CD4-positive, alpha-beta memory T cell (primary cell): ENCODE data around the gene MACROD2. TPM values are rescaled to one million over a fixed set of nuclear protein-coding genes. Genes with fewer than 3 reads are reported as not detected.

Source experiments
- CTCF ChIA-PET: fragments of 350-600 bp; sonication (Branson Sonifier 250); formaldehyde crosslinking; loops from one replicate; lab custom pipeline; 2021; ENCODE audit warnings: inconsistent platforms; ENCODE audit not compliant: partially characterized antibody; lab: Charles Lee
- POLR2A ChIA-PET: fragments of 350-600 bp; sonication (Branson Sonifier 250); formaldehyde crosslinking; loops from one replicate; lab custom pipeline; 2021; ENCODE audit not compliant: partially characterized antibody; lab: Charles Lee
- DNase-seq, 5 donors: peaks; one replicate each; pipeline versions ENCODE4 v3.0.0 to v3.0.0-alpha.2; 2020 to 2022; ENCODE audit warnings: mixed read lengths in 1 of 5
- H3K27ac ChIP-seq: one replicate; pipeline ENCODE4 v1.7.0; 2013; ENCODE audit warnings: low read depth, low read length
- H3K27me3 ChIP-seq: 2 replicates; pipeline ENCODE4 v1.7.0; 2013; ENCODE audit warnings: mild to moderate bottlenecking, low read length, moderate library complexity; ENCODE audit not compliant: insufficient read depth
- H3K36me3 ChIP-seq: 2 replicates; pipeline ENCODE4 v1.7.0; 2013; ENCODE audit warnings: mild to moderate bottlenecking, low read length, moderate library complexity; ENCODE audit not compliant: insufficient read depth
- H3K4me1 ChIP-seq: 2 replicates; pipeline ENCODE4 v1.7.0; 2013; ENCODE audit warnings: mild to moderate bottlenecking, low read length, moderate library complexity; ENCODE audit not compliant: insufficient read depth
- H3K4me3 ChIP-seq, 2 donors: one replicate each; pipeline ENCODE4 v1.7.0; 2013; ENCODE audit warnings: low read length in 2 of 2, mild to moderate bottlenecking in 1 of 2
- H3K9me3 ChIP-seq, 2 donors: one replicate each; pipeline ENCODE4 v1.7.0; 2013; ENCODE audit warnings: low read length in 2 of 2, control low read depth in 1 of 2; ENCODE audit not compliant: control insufficient read depth in 1 of 2
- H3K27ac Mint-ChIP-seq, 7 donors: one replicate each; pipeline ENCODE4 v1.8.0; 2020 to 2021; ENCODE audit warnings: mixed read lengths in 7 of 7, mild to moderate bottlenecking in 6 of 7, inconsistent platforms in 3 of 7, moderate library complexity in 3 of 7
- H3K27me3 Mint-ChIP-seq, 2 donors: one replicate each; pipeline ENCODE4 v1.8.0; 2020 to 2021; ENCODE audit warnings: mixed read lengths in 2 of 2
- H3K36me3 Mint-ChIP-seq, 2 donors: one replicate each; pipeline ENCODE4 v1.8.0; 2020 to 2021; ENCODE audit warnings: mixed read lengths in 2 of 2, inconsistent platforms in 1 of 2, mild to moderate bottlenecking in 1 of 2
- H3K4me1 Mint-ChIP-seq, 4 donors: one replicate each; pipeline ENCODE4 v1.8.0; 2020 to 2021; ENCODE audit warnings: mixed read lengths in 4 of 4, mild to moderate bottlenecking in 1 of 4
- H3K4me3 Mint-ChIP-seq, 8 donors: one replicate each; pipeline ENCODE4 v1.8.0; 2020 to 2021; ENCODE audit warnings: mixed read lengths in 8 of 8, mild to moderate bottlenecking in 7 of 8, moderate library complexity in 6 of 8, inconsistent platforms in 3 of 8
- H3K9me3 Mint-ChIP-seq, 8 donors: one replicate each; pipeline ENCODE4 v1.8.0; 2020 to 2021; ENCODE audit warnings: mixed read lengths in 8 of 8, mild to moderate bottlenecking in 5 of 8, inconsistent platforms in 3 of 8, moderate library complexity in 1 of 8
- intact Hi-C: fragments of 100-400 bp; cut with micrococcal nuclease; formaldehyde crosslinking; loops from one replicate; pipeline ENCODE4 v1.15.1; 2023
- polyA plus RNA-seq, 2 donors: library from polyadenylated mRNA; unstranded; fragments of 300-500 nt; fragmentation: Illumina TruSeq; gene quantifications; one replicate each; pipeline ENCODE4 v1.2.3, GENCODE V29; 2021
- total RNA-seq, 2 experiments: library from RNA; stranded (reverse); gene quantifications; one replicate each; pipeline ENCODE4 v1.2.3, GENCODE V29; 2021

MACROD2 gene
- total and polyA plus RNA-seq, 4 experiments from 2014 or later: not detected

DNA sequence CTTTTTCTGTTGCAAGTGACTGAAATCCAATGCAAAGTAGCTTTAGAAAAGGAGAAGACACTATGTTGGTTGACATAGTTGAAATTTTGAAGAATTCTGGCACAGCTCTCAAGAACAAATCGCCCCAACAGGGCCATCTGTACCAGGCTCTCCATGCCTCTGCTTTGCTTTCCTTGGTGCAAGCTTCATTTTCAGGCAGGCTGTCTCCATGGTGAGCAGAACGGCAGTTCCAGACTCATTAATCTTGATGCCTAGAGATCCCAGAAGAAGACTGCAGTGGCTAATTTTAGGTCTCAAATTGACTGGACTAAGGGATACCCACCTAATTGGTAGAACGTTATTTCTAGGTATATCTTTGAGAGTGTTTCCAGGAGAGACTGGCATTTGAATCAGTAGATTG, 1292.8 kb downstream of the MACROD2 start:
- Mint-ChIP-seq H3K36me3 (no peaks in the 10 kb centered on the region), H3K27ac (no peak overlapping the region), H3K4me3 (no peak overlapping the region), H3K4me1 (no peaks in the 10 kb centered on the region), H3K27me3 (no peaks in the 10 kb centered on the region), H3K9me3 (peaks cover 0 to 8% (median 4%) of the 10 kb centered on the region in 8 donors)
- no peak for DNase-seq
- no peak overlapping the region for H3K27ac ChIP-seq
- H3K36me3 ChIP-seq: no peaks in the 10 kb centered on the region
- no peaks in the 10 kb centered on the region for H3K9me3 ChIP-seq
- intact Hi-C loops: no loop called here
- H3K4me1 ChIP-seq: no peaks in the 10 kb centered on the region
- H3K27me3 ChIP-seq: no peaks in the 10 kb centered on the region
- CTCF ChIA-PET: no interaction called here
- POLR2A ChIA-PET: no interaction called here
- H3K4me3 ChIP-seq: no peak overlapping the region

DNA sequence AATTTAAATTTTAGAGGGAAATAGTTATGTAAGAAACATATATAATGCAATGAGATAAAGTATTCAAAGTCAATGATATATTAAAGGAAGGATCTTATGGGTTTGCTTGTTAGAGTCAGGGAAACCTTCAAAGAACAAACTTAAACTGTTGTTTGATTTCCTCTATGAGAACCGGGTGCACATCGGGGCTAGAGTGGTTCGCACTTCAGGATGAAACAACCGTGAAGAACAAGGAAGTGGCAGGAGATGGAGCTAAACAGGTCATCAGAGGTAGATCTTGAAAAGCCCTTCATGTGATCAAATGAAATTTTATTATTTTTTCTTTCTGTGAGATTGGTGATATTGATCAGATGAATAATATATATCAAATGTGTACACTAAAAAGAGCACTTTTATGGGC, 1294.0 kb downstream of the MACROD2 start:
- no peak overlapping the region for H3K27ac Mint-ChIP-seq
- H3K4me3 Mint-ChIP-seq: no peak overlapping the region
- ChIA-PET POLR2A (no interaction called here), CTCF (no interaction called here)
- H3K27ac ChIP-seq: no peak overlapping the region
- no peaks in the 10 kb centered on the region for H3K36me3 Mint-ChIP-seq
- H3K27me3 ChIP-seq: no peaks in the 10 kb centered on the region
- H3K36me3 ChIP-seq: no peaks in the 10 kb centered on the region
- intact Hi-C loops: no loop called here
- H3K4me3 ChIP-seq: no peak overlapping the region
- no peaks in the 10 kb centered on the region for H3K4me1 ChIP-seq
- no peak for DNase-seq
- no peaks in the 10 kb centered on the region for H3K4me1 Mint-ChIP-seq
- H3K9me3 Mint-ChIP-seq: peaks cover 0 to 7% (median 4%) of the 10 kb centered on the region in 8 donors
- H3K27me3 Mint-ChIP-seq: no peaks in the 10 kb centered on the region
- no peaks in the 10 kb centered on the region for H3K9me3 ChIP-seq

DNA sequence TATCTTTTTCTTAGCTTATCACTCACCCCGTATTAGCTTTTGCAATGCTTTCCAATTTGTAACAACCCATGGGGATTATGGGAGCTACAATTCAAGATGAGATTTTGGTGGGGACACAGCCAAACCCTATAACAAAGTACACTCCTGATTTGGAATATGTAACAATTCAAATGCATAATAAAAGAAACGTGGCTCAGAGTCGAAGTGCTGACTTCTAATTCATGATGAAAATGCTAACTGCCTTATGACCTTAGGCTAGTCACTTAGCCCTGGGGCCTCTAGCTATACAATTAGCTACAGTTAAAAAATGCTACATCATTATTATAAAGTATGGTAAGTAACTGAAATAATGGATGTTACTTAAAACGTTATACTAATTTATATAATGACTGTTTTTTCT, 1297.1 kb downstream of the MACROD2 start:
- ChIA-PET POLR2A (no interaction called here), CTCF (no interaction called here)
- H3K4me3 Mint-ChIP-seq: no peak overlapping the region
- Histone ChIP-seq H3K36me3 (no peaks in the 10 kb centered on the region), H3K27me3 (no peaks in the 10 kb centered on the region), H3K27ac (no peak overlapping the region), H3K9me3 (no peaks in the 10 kb centered on the region), H3K4me1 (no peaks in the 10 kb centered on the region), H3K4me3 (no peak overlapping the region)
- intact Hi-C loops: no loop called here
- H3K4me1 Mint-ChIP-seq: no peaks in the 10 kb centered on the region
- H3K27me3 Mint-ChIP-seq: no peaks in the 10 kb centered on the region
- peaks cover 0 to 15% (median 10%) of the 10 kb centered on the region in 8 donors for H3K9me3 Mint-ChIP-seq
- H3K27ac Mint-ChIP-seq: no peak overlapping the region
- no peak for DNase-seq
- no peaks in the 10 kb centered on the region for H3K36me3 Mint-ChIP-seq

DNA sequence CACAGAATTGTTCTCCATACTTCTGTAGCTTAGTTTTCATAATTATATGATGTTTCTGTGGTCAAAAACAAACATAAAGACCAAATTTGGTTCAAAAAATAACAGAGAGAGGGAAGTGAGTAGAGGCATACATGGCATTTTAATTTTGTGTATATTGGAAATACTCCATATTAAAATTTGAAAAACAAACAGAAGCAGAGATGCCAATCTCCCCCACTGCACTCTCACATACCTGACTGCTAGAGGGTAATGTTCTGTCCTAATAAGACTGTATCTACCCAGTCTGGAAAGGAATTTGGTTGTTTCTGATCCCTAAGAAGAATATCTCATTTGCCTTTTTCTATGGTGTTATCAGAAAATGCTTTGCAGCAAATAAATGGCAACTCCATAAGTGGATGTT, 1301.1 kb downstream of the MACROD2 start:
- H3K36me3 ChIP-seq: no peaks in the 10 kb centered on the region
- H3K9me3 Mint-ChIP-seq: peaks cover 0 to 15% (median 8%) of the 10 kb centered on the region in 8 donors
- intact Hi-C loops: no loop called here
- H3K27ac Mint-ChIP-seq: no peak overlapping the region
- POLR2A ChIA-PET: no interaction called here
- CTCF ChIA-PET: no interaction called here
- no peak for DNase-seq
- H3K27me3 ChIP-seq: no peaks in the 10 kb centered on the region
- H3K36me3 Mint-ChIP-seq: no peaks in the 10 kb centered on the region
- H3K9me3 ChIP-seq: no peaks in the 10 kb centered on the region
- no peak overlapping the region for H3K27ac ChIP-seq
- no peak overlapping the region for H3K4me3 Mint-ChIP-seq
- H3K27me3 Mint-ChIP-seq: no peaks in the 10 kb centered on the region
- H3K4me3 ChIP-seq: no peak overlapping the region
- H3K4me1 ChIP-seq: no peaks in the 10 kb centered on the region
- H3K4me1 Mint-ChIP-seq: no peaks in the 10 kb centered on the region

DNA sequence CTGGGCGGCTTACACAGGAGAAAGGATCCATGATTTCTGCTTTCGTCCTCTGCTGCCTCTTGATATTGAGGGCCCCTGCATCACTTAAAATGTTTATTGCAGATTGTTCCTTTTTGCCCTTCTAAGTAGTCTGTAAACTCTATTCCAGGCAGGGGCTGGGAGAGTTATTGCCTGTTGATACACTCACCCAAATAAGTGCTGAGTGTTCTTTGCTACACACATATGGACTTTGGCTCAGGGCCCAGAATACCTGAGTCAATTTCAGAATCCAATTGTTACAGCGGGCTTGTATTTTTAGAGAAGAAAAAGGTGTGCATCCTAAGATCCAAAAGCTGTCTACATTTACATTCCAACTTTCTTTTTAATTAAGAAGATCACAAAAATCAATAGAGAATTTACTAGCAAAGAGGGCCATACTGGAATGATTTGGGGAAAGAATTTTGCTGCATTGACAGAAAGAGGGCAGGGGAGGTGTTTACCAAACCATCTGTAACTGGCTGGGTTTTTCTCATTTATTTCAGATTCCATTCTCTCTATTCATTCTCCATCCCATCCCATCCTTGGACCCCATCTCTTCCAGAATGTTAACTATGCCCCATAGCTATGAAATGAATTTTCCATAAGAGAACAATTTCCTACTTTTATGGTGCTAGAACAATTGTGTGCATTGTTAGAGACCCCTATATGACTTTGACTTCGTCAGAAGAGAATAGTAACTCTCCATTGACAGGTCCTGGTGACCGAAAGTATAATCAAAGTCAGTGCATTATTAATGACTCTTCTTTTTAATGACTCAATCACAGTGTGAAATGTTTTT, 1302.0 kb downstream of the MACROD2 start:
- Histone ChIP-seq H3K27me3 (no peaks in the 10 kb centered on the region), H3K4me1 (no peaks in the 10 kb centered on the region), H3K4me3 (no peak overlapping the region), H3K9me3 (no peaks in the 10 kb centered on the region), H3K36me3 (no peaks in the 10 kb centered on the region), H3K27ac (no peak overlapping the region)
- ChIA-PET CTCF (no interaction called here), POLR2A (no interaction called here)
- Mint-ChIP-seq H3K9me3 (peaks cover 0 to 20% (median 10%) of the 10 kb centered on the region in 8 donors), H3K36me3 (no peaks in the 10 kb centered on the region), H3K4me3 (no peak overlapping the region), H3K4me1 (no peaks in the 10 kb centered on the region), H3K27me3 (no peaks in the 10 kb centered on the region), H3K27ac (no peak overlapping the region)
- DNase-seq: no peak
- intact Hi-C loops: no loop called here

DNA sequence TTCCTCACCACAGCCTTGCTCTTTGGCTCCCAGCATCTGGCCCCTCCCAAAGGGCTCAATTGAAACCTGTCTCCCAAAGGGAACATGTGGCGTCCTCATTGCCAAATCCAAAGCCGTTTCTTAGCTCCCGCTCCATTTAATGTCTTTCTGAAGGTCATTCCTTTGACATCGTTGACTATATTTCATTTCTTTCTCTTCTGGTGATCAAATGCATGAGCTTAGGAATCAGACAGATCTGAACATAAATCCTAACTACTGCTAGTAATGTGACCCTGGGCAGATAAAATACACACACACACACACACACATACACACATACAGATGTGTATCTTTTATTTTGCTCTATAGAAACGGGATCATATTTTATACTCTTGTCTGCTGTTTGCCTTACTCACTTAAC, 1306.8 kb downstream of the MACROD2 start:
- no peak overlapping the region for H3K4me3 ChIP-seq
- no peaks in the 10 kb centered on the region for H3K27me3 Mint-ChIP-seq
- no peak overlapping the region for H3K27ac ChIP-seq
- H3K36me3 Mint-ChIP-seq: no peaks in the 10 kb centered on the region
- no peaks in the 10 kb centered on the region for H3K4me1 Mint-ChIP-seq
- ChIA-PET POLR2A (no interaction called here), CTCF (no interaction called here)
- peaks cover 2 to 20% (median 11%) of the 10 kb centered on the region in 8 donors for H3K9me3 Mint-ChIP-seq
- H3K36me3 ChIP-seq: no peaks in the 10 kb centered on the region
- intact Hi-C loops: no loop called here
- H3K9me3 ChIP-seq: no peaks in the 10 kb centered on the region
- H3K4me3 Mint-ChIP-seq: no peak overlapping the region
- H3K27me3 ChIP-seq: no peaks in the 10 kb centered on the region
- no peaks in the 10 kb centered on the region for H3K4me1 ChIP-seq
- no peak overlapping the region for H3K27ac Mint-ChIP-seq
- no peak for DNase-seq

DNA sequence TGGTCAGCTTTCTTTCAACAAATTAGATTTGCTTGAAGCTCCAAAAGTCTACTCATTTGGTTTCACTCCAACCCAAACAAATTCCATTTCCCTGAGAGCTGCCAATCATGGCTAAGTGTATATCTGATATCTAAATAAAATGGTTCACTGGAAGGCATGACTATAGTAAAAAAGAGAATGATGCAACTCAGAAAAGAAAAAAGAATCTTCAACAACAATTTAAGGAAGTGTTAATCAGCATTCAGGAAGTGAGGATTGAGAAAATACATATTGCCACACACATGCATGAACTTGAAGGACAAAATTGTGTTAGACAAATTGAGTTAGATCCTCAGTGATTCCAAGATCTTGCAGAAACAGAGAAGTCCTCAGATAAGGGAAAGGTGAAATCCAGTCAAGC, 1315.0 kb downstream of the MACROD2 start:
- Histone ChIP-seq H3K27ac (no peak overlapping the region), H3K9me3 (no peaks in the 10 kb centered on the region), H3K4me3 (no peak overlapping the region), H3K27me3 (no peaks in the 10 kb centered on the region), H3K4me1 (no peaks in the 10 kb centered on the region), H3K36me3 (no peaks in the 10 kb centered on the region)
- Mint-ChIP-seq H3K27ac (no peak overlapping the region), H3K27me3 (no peaks in the 10 kb centered on the region), H3K36me3 (no peaks in the 10 kb centered on the region), H3K4me1 (no peaks in the 10 kb centered on the region), H3K4me3 (no peak overlapping the region), H3K9me3 (peaks cover 3 to 16% (median 6%) of the 10 kb centered on the region in 8 donors)
- ChIA-PET POLR2A (no interaction called here), CTCF (no interaction called here)
- intact Hi-C loops: no loop called here
- no peak for DNase-seq
